Endothelial cell of umbilical vein (primary cell): ENCODE results near the gene DERL2. TPM values are rescaled to one million over a fixed set of nuclear protein-coding genes. Genes with fewer than 3 reads are reported as not detected.

ENCODE experiments used
- BruUV-seq: library from RNA; stranded (reverse); fragments of 400-500 nt; replicated peaks from 2 replicates; lab custom pipeline; 2021; lab: Mats Ljungman, UMichigan
- CTCF ChIA-PET: fragments of 300-600, 350-600 bp; sonication (Branson Sonifier 250); formaldehyde crosslinking; loops from one replicate; lab custom pipeline; 2021; ENCODE audit warnings: antibody characterized with exemption, inconsistent platforms; lab: Charles Lee
- POLR2A ChIA-PET: fragments of 300-600, 350-600 bp; sonication (Branson Sonifier 250); formaldehyde crosslinking; loops from one replicate; lab custom pipeline; 2021; ENCODE audit warnings: antibody characterized with exemption, inconsistent platforms; lab: Charles Lee
- DNase-seq: peaks from one replicate; pipeline ENCODE4 v3.0.0-alpha.2; 2011; ENCODE audit warnings: low read depth, low spot score
- FAIRE-seq: peaks from 2 replicates; lab custom pipeline; 2011; peaks lifted over from hg19 to GRCh38; lab: Jason Lieb, UNC
- H2AFZ ChIP-seq: 2 replicates; pipeline ENCODE4 v1.6.0; 2012; ENCODE audit warnings: low read depth, low read length, control low read depth, inconsistent platforms
- H3K27ac ChIP-seq: 2 replicates; pipeline ENCODE4 v1.5.1; 2011; ENCODE audit warnings: low read depth, mild to moderate bottlenecking, control low read depth, low read length, moderate library complexity; ENCODE audit not compliant: insufficient read depth
- H3K27me3 ChIP-seq, 2 experiments: 2 replicates each; pipeline versions ENCODE4 v1.6.0 to v1.6.1; 2011; ENCODE audit warnings: low read length in 2 of 2, mixed read lengths in 1 of 2; ENCODE audit not compliant: control insufficient read depth in 2 of 2, insufficient read depth in 2 of 2
- H3K36me3 ChIP-seq, 2 experiments: 2 replicates in 1 of 2; 3 replicates in 1 of 2; pipeline ENCODE4 v1.5.1; 2011; ENCODE audit warnings: low read length in 2 of 2, mild to moderate bottlenecking in 1 of 2, moderate library complexity in 1 of 2; ENCODE audit not compliant: control insufficient read depth in 2 of 2, insufficient read depth in 2 of 2; ENCODE audit errors: extremely low read depth in 1 of 2
- H3K4me1 ChIP-seq: 3 replicates; pipeline ENCODE4 v1.5.1; 2011; ENCODE audit warnings: mild to moderate bottlenecking, low read length; ENCODE audit not compliant: control insufficient read depth, insufficient read depth; ENCODE audit errors: extremely low read depth
- H3K4me2 ChIP-seq: 2 replicates; pipeline ENCODE4 v1.6.1; 2011; ENCODE audit warnings: low read length, control low read depth, mixed read lengths; ENCODE audit not compliant: insufficient read depth
- H3K4me3 ChIP-seq, 3 experiments: fragments of 200-600 bp in 1 of 3; sonication (generic), shearing (Covaris generic) in 1 of 3; replicated peaks in 1 of 3; 2 replicates each; pipeline ENCODE4 v1.5.1; 2011 to 2016; ENCODE audit warnings: control low read depth in 3 of 3, low read length in 3 of 3, mild to moderate bottlenecking in 2 of 3, inconsistent platforms in 1 of 3, low read depth in 1 of 3, moderate library complexity in 1 of 3; ENCODE audit not compliant: insufficient read depth in 1 of 3
- H3K79me2 ChIP-seq: 2 replicates; pipeline ENCODE4 v1.6.0; 2012; ENCODE audit warnings: low read length, inconsistent platforms; ENCODE audit not compliant: control insufficient read depth, insufficient read depth
- H3K9ac ChIP-seq: replicated peaks from 2 replicates; pipeline ENCODE3; 2011; ENCODE audit warnings: low read length, control low read depth; ENCODE audit not compliant: insufficient read depth; ENCODE audit errors: extremely low read depth
- H3K9me1 ChIP-seq: replicated peaks from 3 replicates; pipeline ENCODE4 v1.6.0; 2011; ENCODE audit warnings: mild to moderate bottlenecking, low read length; ENCODE audit not compliant: control insufficient read depth, insufficient read depth; ENCODE audit errors: extremely low read depth
- H3K9me3 ChIP-seq: replicated peaks from 2 replicates; pipeline ENCODE4 v1.5.1; 2012; ENCODE audit warnings: low read length, inconsistent platforms; ENCODE audit not compliant: control insufficient read depth, insufficient read depth
- H4K20me1 ChIP-seq: replicated peaks from 2 replicates; pipeline ENCODE3; 2011; ENCODE audit warnings: mild to moderate bottlenecking, low read length; ENCODE audit not compliant: control insufficient read depth, insufficient read depth; ENCODE audit errors: extremely low read depth
- EZH2 ChIP-seq: IDR thresholded peaks from 2 replicates; pipeline ENCODE4 v1.6.1; 2012; ENCODE audit warnings: borderline replicate concordance, low read depth, mild to moderate bottlenecking, moderate library complexity, low read length, inconsistent platforms; ENCODE audit not compliant: severe bottlenecking
- FOS ChIP-seq: IDR thresholded peaks from 2 replicates; pipeline ENCODE4 v1.6.1; 2011; ENCODE audit warnings: mild to moderate bottlenecking, low read length, moderate library complexity, borderline replicate concordance; ENCODE audit not compliant: insufficient read depth
- GATA2 ChIP-seq: IDR thresholded peaks from 2 replicates; pipeline ENCODE4 v1.7.0; 2011; ENCODE audit warnings: low read depth, mild to moderate bottlenecking, moderate library complexity, mixed read lengths, low read length; ENCODE audit not compliant: insufficient read length, insufficient read depth
- JUN ChIP-seq: IDR thresholded peaks from 2 replicates; pipeline ENCODE4 v1.6.1; 2011; ENCODE audit warnings: borderline replicate concordance, low read depth; ENCODE audit not compliant: insufficient read length, insufficient read depth
- MYC ChIP-seq: IDR thresholded peaks from one replicate; pipeline ENCODE4 v1.6.1; 2011; ENCODE audit warnings: mild to moderate bottlenecking, low read depth, low read length
- POLR2A ChIP-seq: IDR thresholded peaks from 2 replicates; pipeline ENCODE4 v1.6.1; 2012; ENCODE audit warnings: low read depth, mild to moderate bottlenecking, control low read depth, low read length
- POLR2AphosphoS5 ChIP-seq: IDR thresholded peaks from 2 replicates; pipeline ENCODE4 v1.6.1; 2012; ENCODE audit warnings: low read depth, mild to moderate bottlenecking, control low read depth, low read length, moderate library complexity; ENCODE audit not compliant: insufficient read depth
- dilution Hi-C: fragments of 300-500 bp; cut with MboI; formaldehyde crosslinking; loops from one replicate; pipeline ENCODE4 v1.15.0; 2019; ENCODE audit warnings: low sequenced_read_pairs; ENCODE audit not compliant: extremely low pct_ligation_motif_present
- intact Hi-C: fragments of 100-400 bp; cut with micrococcal nuclease; formaldehyde crosslinking; loops from one replicate; pipeline ENCODE4 v1.10.0; 2022
- polyA plus RNA-seq, 4 experiments: library from polyadenylated mRNA; depleted of rRNA in 3 of 4; stranded (reverse) in 3 of 4; unstranded in 1 of 4; fragments of >200 nt; gene quantifications; 2 replicates each; pipeline versions ENCODE4 v1.2.1 to v1.2.3, GENCODE V29; 2011 to 2012; ENCODE audit warnings: missing spikeins in 1 of 4
- total RNA-seq: library from RNA; stranded (reverse); gene quantifications from 2 replicates; pipeline ENCODE4 v1.2.3, GENCODE V29; 2021
- TF ChIP-seq, protein P1 (sequence below): IDR thresholded peaks from 2 replicates; pipeline ENCODE4 v1.6.1; 2011; ENCODE audit not compliant: insufficient read depth, insufficient read length
- TF ChIP-seq, protein P2 (sequence below), 2 donors: IDR thresholded peaks; 1 replicate in 1 of 2; 2 replicates in 1 of 2; pipeline ENCODE4 v1.5.1; 2011; ENCODE audit warnings: low read length in 2 of 2, mild to moderate bottlenecking in 2 of 2, moderate library complexity in 2 of 2, control low read depth in 1 of 2, inconsistent platforms in 1 of 2, low read depth in 1 of 2; ENCODE audit not compliant: insufficient read depth in 1 of 2; ENCODE audit errors: extremely low read depth in 1 of 2

DERL2 gene
- total and polyA plus RNA-seq, 2 donors (not counting 3 experiments of a cell fraction or from before 2014, with no cell fraction given): 84.5 to 117 TPM

DNA sequence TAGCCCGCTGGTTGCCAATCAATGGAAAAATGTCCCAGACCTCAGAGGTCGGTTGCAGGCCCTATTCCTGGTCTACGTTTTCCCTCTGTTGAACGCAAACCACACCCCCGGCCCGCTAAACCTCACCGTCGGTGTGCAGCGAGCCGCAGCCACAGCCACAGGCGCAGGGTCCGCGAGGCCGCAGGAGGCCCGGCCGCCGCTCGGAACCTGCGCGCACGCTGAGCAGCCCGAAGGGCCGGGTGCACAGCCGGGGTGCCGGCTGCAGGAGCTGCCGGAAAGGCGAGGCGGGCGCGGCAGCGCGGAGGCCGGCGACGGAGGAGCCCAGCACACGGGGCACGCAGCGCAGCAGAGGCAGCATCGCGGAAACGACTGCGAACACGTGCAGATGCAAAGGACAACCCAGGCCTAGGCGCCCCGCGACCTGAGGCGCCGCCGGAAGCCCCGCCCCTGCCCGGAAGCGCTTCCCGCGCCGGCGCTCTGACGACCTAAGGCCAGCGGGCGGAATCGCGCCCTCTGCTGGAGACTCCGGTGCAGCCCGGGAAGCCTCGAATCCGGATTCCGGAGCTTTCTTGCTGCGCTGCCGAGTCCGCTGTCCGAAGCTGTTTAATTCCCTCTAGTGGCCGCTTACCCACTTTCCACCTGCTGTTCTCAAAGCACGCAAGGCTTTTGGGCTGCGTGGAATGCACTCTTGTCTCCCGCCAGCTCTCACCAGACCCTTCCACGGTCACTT is 47.1 kb downstream of the DERL2 start, which contains the start of gene C1QBP:
Gene C1QBP (minus strand): TSS at position 440 of the 730 bp plus-strand sequence. CDS start 82 bp downstream, at position 358.
- dilution Hi-C loops (no loop called here), intact Hi-C loops (loop anchor here (1.0 to 2.0 kb wide), 4 partner anchors 20 to 242 kb away; partner anchors contain the start of genes DHX33 and NUP88)
- Histone ChIP-seq H3K4me1 (peaks cover 17% of the 10 kb centered on the region), H3K36me3 (peaks cover 12 to 17% of the 10 kb centered on the region in 2 experiments), H3K9ac (peak within 1 kb of the TSS; percentile 64), H3K9me1 (no peaks in the 10 kb centered on the region), H3K27ac (peak within 1 kb of the TSS; percentile 47), H4K20me1 (no peaks in the 10 kb centered on the region), H3K9me3 (no peaks in the 10 kb centered on the region), H3K27me3 (no peaks in the 10 kb centered on the region), H3K4me2 (peak within 1 kb of the TSS; percentile 97), H2AFZ (peak within 1 kb of the TSS; percentile 73), H3K4me3 (peak within 1 kb of the TSS; percentile 64 to 94 (median 68)), H3K79me2 (peaks cover 28% of the 10 kb centered on the region)
- FAIRE-seq (peak; percentile 98), DNase-seq (peak; percentile 96)
- CTCF ChIA-PET: interaction anchor here (0.6 to 3.3 kb wide), 51 partner anchors 9 to 1188 kb away, joined by 3 to 43 read pairs (median 4); partner anchors contain the start of genes DERL2, DHX33, MIS12 and NUP88
- POLR2A ChIA-PET: interaction anchor here (0.6 to 1.4 kb wide), 4 partner anchors 20 to 247 kb away, joined by 3 to 9 read pairs (median 4); partner anchors contain the start of genes NUP88 and ZNF594
- TF ChIP-seq GATA2: no peak
- TF ChIP-seq JUN: no peak
- TF ChIP-seq, protein P1, sequence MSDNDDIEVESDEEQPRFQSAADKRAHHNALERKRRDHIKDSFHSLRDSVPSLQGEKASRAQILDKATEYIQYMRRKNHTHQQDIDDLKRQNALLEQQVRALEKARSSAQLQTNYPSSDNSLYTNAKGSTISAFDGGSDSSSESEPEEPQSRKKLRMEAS: peak; percentile 61
- TF ChIP-seq, protein P2, sequence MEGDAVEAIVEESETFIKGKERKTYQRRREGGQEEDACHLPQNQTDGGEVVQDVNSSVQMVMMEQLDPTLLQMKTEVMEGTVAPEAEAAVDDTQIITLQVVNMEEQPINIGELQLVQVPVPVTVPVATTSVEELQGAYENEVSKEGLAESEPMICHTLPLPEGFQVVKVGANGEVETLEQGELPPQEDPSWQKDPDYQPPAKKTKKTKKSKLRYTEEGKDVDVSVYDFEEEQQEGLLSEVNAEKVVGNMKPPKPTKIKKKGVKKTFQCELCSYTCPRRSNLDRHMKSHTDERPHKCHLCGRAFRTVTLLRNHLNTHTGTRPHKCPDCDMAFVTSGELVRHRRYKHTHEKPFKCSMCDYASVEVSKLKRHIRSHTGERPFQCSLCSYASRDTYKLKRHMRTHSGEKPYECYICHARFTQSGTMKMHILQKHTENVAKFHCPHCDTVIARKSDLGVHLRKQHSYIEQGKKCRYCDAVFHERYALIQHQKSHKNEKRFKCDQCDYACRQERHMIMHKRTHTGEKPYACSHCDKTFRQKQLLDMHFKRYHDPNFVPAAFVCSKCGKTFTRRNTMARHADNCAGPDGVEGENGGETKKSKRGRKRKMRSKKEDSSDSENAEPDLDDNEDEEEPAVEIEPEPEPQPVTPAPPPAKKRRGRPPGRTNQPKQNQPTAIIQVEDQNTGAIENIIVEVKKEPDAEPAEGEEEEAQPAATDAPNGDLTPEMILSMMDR (IDR thresholded peaks at IDR 0.05; ENCODE audit: extremely low read depth in 1 of 2, insufficient read depth in 1 of 2, low read depth in 1 of 2, low read length in 2 of 2): peak; percentile 99
- TF ChIP-seq POLR2AphosphoS5: peak; percentile 98
- TF ChIP-seq EZH2: no peak
- peak; percentile 93 for TF ChIP-seq MYC
- TF ChIP-seq FOS: peak; percentile 2
- TF ChIP-seq POLR2A: peak; percentile 91
- TSS peak; percentile 55 for BruUV-seq
